Activated CD4-positive, alpha-beta memory T cell treated with anti-CD3 and anti-CD28 coated beads for 36 hours (primary cell): Measurements from ENCODE around the gene UBASH3A. TPM values are rescaled to one million over a fixed set of nuclear protein-coding genes. Genes with fewer than 3 reads are reported as not detected.

Source experiments
- CTCF ChIA-PET: fragments of 350-600 bp; sonication (Branson Sonifier 250); formaldehyde crosslinking; loops from one replicate; lab custom pipeline; 2021; ENCODE audit warnings: antibody characterized with exemption, inconsistent platforms; lab: Charles Lee
- POLR2A ChIA-PET: fragments of 350-600 bp; sonication (Branson Sonifier 250); formaldehyde crosslinking; loops from one replicate; lab custom pipeline; 2021; ENCODE audit warnings: antibody characterized with exemption; lab: Charles Lee
- DNase-seq: peaks from one replicate; pipeline ENCODE4 v3.0.0-alpha.2; 2020
- H3K27ac Mint-ChIP-seq: one replicate; pipeline ENCODE4 v1.8.0; 2021; ENCODE audit warnings: mixed read lengths
- H3K27me3 Mint-ChIP-seq: one replicate; pipeline ENCODE4 v1.8.0; 2021; ENCODE audit warnings: mixed read lengths
- H3K36me3 Mint-ChIP-seq: one replicate; pipeline ENCODE4 v1.8.0; 2021; ENCODE audit warnings: mixed read lengths
- H3K4me1 Mint-ChIP-seq: one replicate; pipeline ENCODE4 v1.8.0; 2021; ENCODE audit warnings: low read depth, mixed read lengths
- H3K4me3 Mint-ChIP-seq: one replicate; pipeline ENCODE4 v1.8.0; 2021; ENCODE audit warnings: mild to moderate bottlenecking, mixed read lengths
- H3K9me3 Mint-ChIP-seq: one replicate; pipeline ENCODE4 v1.8.0; 2021; ENCODE audit warnings: mixed read lengths
- intact Hi-C: fragments of 100-400 bp; cut with micrococcal nuclease; formaldehyde crosslinking; loops from one replicate; pipeline ENCODE4 v1.15.1; 2023
- total RNA-seq, 2 experiments: library from RNA; stranded (reverse); gene quantifications; one replicate each; pipeline ENCODE4 v1.2.3, GENCODE V29; 2021

UBASH3A gene
- total RNA-seq, result 10 to 100 TPM; 27.2 to 29.4 TPM

GRCh38 chr21:42403611-42404231 is at the start of gene UBASH3A:
UBASH3A (plus strand) TSS chr21:42403902; CDS start chr21:42403946, 44 bp downstream.
- H3K4me3 Mint-ChIP-seq, result peak within 1 kb of the TSS; percentile 98
- peaks cover 10% of the 10 kb centered on the region for H3K9me3 Mint-ChIP-seq
- peaks cover 61% of the 10 kb centered on the region for H3K36me3 Mint-ChIP-seq
- ChIA-PET CTCF (interaction anchor here (0.7 to 3.3 kb wide), 14 partner anchors 10 to 64 kb away, joined by 3 to 28 read pairs (median 3); no protein-coding TSS in a partner anchor), POLR2A (interaction anchor here (0.8 to 4.4 kb wide), 10 partner anchors 8 to 169 kb away, joined by 3 to 79 read pairs (median 5); no protein-coding TSS in a partner anchor)
- peak; percentile 62 for DNase-seq
- H3K4me1 Mint-ChIP-seq, result peaks cover 55% of the 10 kb centered on the region
- intact Hi-C loops, result loop anchor here (5.0 to 10.0 kb wide), 2 partner anchors 166 to 399 kb away; no protein-coding TSS in a partner anchor
- no peaks in the 10 kb centered on the region for H3K27me3 Mint-ChIP-seq
- H3K27ac Mint-ChIP-seq, result peak within 1 kb of the TSS; percentile 99

GRCh38 chr21:42356046-42356445 is 47.7 kb upstream of the UBASH3A start:
- H3K4me3 Mint-ChIP-seq, result no peak overlapping the region
- ChIA-PET POLR2A (interaction anchor here (0.6 kb wide), 1 partner anchor 27 kb away, joined by 3 read pairs; no protein-coding TSS in a partner anchor), CTCF (interaction anchor here (1.2 kb wide), 1 partner anchor 111 kb away, joined by 3 read pairs; no protein-coding TSS in a partner anchor)
- no peak for DNase-seq
- peaks cover 29% of the 10 kb centered on the region for H3K9me3 Mint-ChIP-seq
- intact Hi-C loops, result no loop called here
- no peak overlapping the region for H3K27ac Mint-ChIP-seq
- H3K4me1 Mint-ChIP-seq, result no peaks in the 10 kb centered on the region
- H3K36me3 Mint-ChIP-seq, result peaks cover 11% of the 10 kb centered on the region
- H3K27me3 Mint-ChIP-seq, result peaks cover 2% of the 10 kb centered on the region

- Mint-ChIP-seq H3K4me3 (no peak overlapping the region), H3K27me3 (peaks cover 2% of the 10 kb centered on the region), H3K9me3 (peaks cover 29% of the 10 kb centered on the region), H3K36me3 (peaks cover 11% of the 10 kb centered on the region), H3K4me1 (no peaks in the 10 kb centered on the region), H3K27ac (no peak overlapping the region)
- DNase-seq, result no peak
- CTCF ChIA-PET, result interaction anchor here (1.2 kb wide), 1 partner anchor 110 kb away, joined by 3 read pairs; no protein-coding TSS in a partner anchor
- POLR2A ChIA-PET, result no interaction called here
- intact Hi-C loops, result no loop called here
Measured at GRCh38 chr21:42356650-42357049, 47.1 kb upstream of the UBASH3A start.

GRCh38 chr21:42357307-42357706 is 46.4 kb upstream of the UBASH3A start:
- POLR2A ChIA-PET, result no interaction called here
- CTCF ChIA-PET, result no interaction called here
- Mint-ChIP-seq H3K27ac (no peak overlapping the region), H3K4me3 (no peak overlapping the region), H3K27me3 (peaks cover 4% of the 10 kb centered on the region), H3K36me3 (peaks cover 11% of the 10 kb centered on the region), H3K9me3 (peaks cover 29% of the 10 kb centered on the region), H3K4me1 (no peaks in the 10 kb centered on the region)
- no peak for DNase-seq
- intact Hi-C loops, result no loop called here

- no peak overlapping the region for H3K27ac Mint-ChIP-seq
- POLR2A ChIA-PET, result no interaction called here
- no peak for DNase-seq
- H3K36me3 Mint-ChIP-seq, result peaks cover 11% of the 10 kb centered on the region
- H3K4me1 Mint-ChIP-seq, result no peaks in the 10 kb centered on the region
- intact Hi-C loops, result no loop called here
- H3K4me3 Mint-ChIP-seq, result no peak overlapping the region
- peaks cover 29% of the 10 kb centered on the region for H3K9me3 Mint-ChIP-seq
- peaks cover 4% of the 10 kb centered on the region for H3K27me3 Mint-ChIP-seq
- CTCF ChIA-PET, result interaction anchor here (5.6 kb wide), 1 partner anchor 24 kb away, joined by 29 read pairs; no protein-coding TSS in a partner anchor
Measured at GRCh38 chr21:42358261-42358660, 45.4 kb upstream of the UBASH3A start.

- peaks cover 4% of the 10 kb centered on the region for H3K27me3 Mint-ChIP-seq
- POLR2A ChIA-PET, result no interaction called here
- no peak overlapping the region for H3K27ac Mint-ChIP-seq
- intact Hi-C loops, result no loop called here
- no peak for DNase-seq
- H3K9me3 Mint-ChIP-seq, result peaks cover 25% of the 10 kb centered on the region
- CTCF ChIA-PET, result interaction anchor here (0.5 to 5.6 kb wide), 3 partner anchors 23 to 91 kb away, joined by 3 to 29 read pairs (median 20); no protein-coding TSS in a partner anchor
- H3K36me3 Mint-ChIP-seq, result peaks cover 11% of the 10 kb centered on the region
- H3K4me3 Mint-ChIP-seq, result no peak overlapping the region
- no peaks in the 10 kb centered on the region for H3K4me1 Mint-ChIP-seq
Measured at GRCh38 chr21:42358937-42359336, 44.8 kb upstream of the UBASH3A start.

- Mint-ChIP-seq H3K27me3 (peaks cover 8% of the 10 kb centered on the region), H3K36me3 (peaks cover 4% of the 10 kb centered on the region), H3K4me1 (no peaks in the 10 kb centered on the region), H3K4me3 (no peak overlapping the region), H3K9me3 (peaks cover 12% of the 10 kb centered on the region), H3K27ac (no peak overlapping the region)
- POLR2A ChIA-PET, result no interaction called here
- CTCF ChIA-PET, result interaction anchor here (0.5 to 5.6 kb wide), 11 partner anchors 14 to 507 kb away, joined by 3 to 29 read pairs (median 4); no protein-coding TSS in a partner anchor
- peak; percentile 41 for DNase-seq
- intact Hi-C loops, result no loop called here
Measured at GRCh38 chr21:42360317-42360716, 43.4 kb upstream of the UBASH3A start.

GRCh38 chr21:42361286-42361685 is 42.4 kb upstream of the UBASH3A start:
- intact Hi-C loops, result no loop called here
- ChIA-PET CTCF (interaction anchor here (0.6 to 5.6 kb wide), 14 partner anchors 11 to 398 kb away, joined by 3 to 29 read pairs (median 4); partner anchors contain the start of gene UBASH3A), POLR2A (interaction anchor here (0.6 kb wide), 1 partner anchor 23 kb away, joined by 6 read pairs; no protein-coding TSS in a partner anchor)
- DNase-seq, result no peak
- Mint-ChIP-seq H3K4me1 (no peaks in the 10 kb centered on the region), H3K9me3 (peaks cover 7% of the 10 kb centered on the region), H3K27ac (no peak overlapping the region), H3K4me3 (no peak overlapping the region), H3K27me3 (peaks cover 8% of the 10 kb centered on the region), H3K36me3 (no peaks in the 10 kb centered on the region)

GRCh38 chr21:42362198-42362597 is 41.5 kb upstream of the UBASH3A start:
- ChIA-PET CTCF (interaction anchor here (1.0 to 5.6 kb wide), 2 partner anchors 20 to 105 kb away, joined by 3 to 29 read pairs; no protein-coding TSS in a partner anchor), POLR2A (no interaction called here)
- Mint-ChIP-seq H3K27ac (no peak overlapping the region), H3K27me3 (peaks cover 8% of the 10 kb centered on the region), H3K4me3 (no peak overlapping the region), H3K9me3 (no peaks in the 10 kb centered on the region), H3K4me1 (no peaks in the 10 kb centered on the region), H3K36me3 (no peaks in the 10 kb centered on the region)
- intact Hi-C loops, result no loop called here
- DNase-seq, result no peak

- intact Hi-C loops, result no loop called here
- ChIA-PET POLR2A (no interaction called here), CTCF (interaction anchor here (1.0 to 5.6 kb wide), 2 partner anchors 19 to 105 kb away, joined by 3 to 29 read pairs; no protein-coding TSS in a partner anchor)
- H3K4me3 Mint-ChIP-seq, result no peak overlapping the region
- no peak for DNase-seq
- no peak overlapping the region for H3K27ac Mint-ChIP-seq
- H3K27me3 Mint-ChIP-seq, result peaks cover 8% of the 10 kb centered on the region
- H3K36me3 Mint-ChIP-seq, result no peaks in the 10 kb centered on the region
- no peaks in the 10 kb centered on the region for H3K9me3 Mint-ChIP-seq
- no peaks in the 10 kb centered on the region for H3K4me1 Mint-ChIP-seq
Measured at GRCh38 chr21:42362700-42363099, 41.0 kb upstream of the UBASH3A start.

GRCh38 chr21:42363312-42363711 is 40.4 kb upstream of the UBASH3A start:
- Mint-ChIP-seq H3K9me3 (no peaks in the 10 kb centered on the region), H3K4me3 (no peak overlapping the region), H3K27ac (no peak overlapping the region), H3K4me1 (peaks cover 5% of the 10 kb centered on the region), H3K36me3 (no peaks in the 10 kb centered on the region), H3K27me3 (peaks cover 8% of the 10 kb centered on the region)
- ChIA-PET POLR2A (no interaction called here), CTCF (interaction anchor here (1.0 to 5.6 kb wide), 2 partner anchors 19 to 104 kb away, joined by 3 to 29 read pairs; no protein-coding TSS in a partner anchor)
- intact Hi-C loops, result no loop called here
- no peak for DNase-seq

GRCh38 chr21:42364304-42364865 is 39.3 kb upstream of the UBASH3A start:
- POLR2A ChIA-PET, result no interaction called here
- Mint-ChIP-seq H3K36me3 (no peaks in the 10 kb centered on the region), H3K4me3 (no peak overlapping the region), H3K27ac (no peak overlapping the region), H3K27me3 (peaks cover 6% of the 10 kb centered on the region), H3K9me3 (no peaks in the 10 kb centered on the region), H3K4me1 (peaks cover 6% of the 10 kb centered on the region)
- no peak for DNase-seq
- intact Hi-C loops, result no loop called here
- CTCF ChIA-PET, result no interaction called here
